IPS-18c (cell line): ENCODE results near the gene CTNND2.

ENCODE experiments used
- H3K4me3 ChIP-seq: 2 replicates; pipeline ENCODE4 v1.7.0; 2013; ENCODE audit warnings: low read depth, mild to moderate bottlenecking, low read length, moderate library complexity; ENCODE audit not compliant: insufficient read depth
- H3K9me3 ChIP-seq: one replicate; pipeline ENCODE4 v1.6.1; 2013; ENCODE audit warnings: mild to moderate bottlenecking, low read length, moderate library complexity; ENCODE audit not compliant: control insufficient read depth, insufficient read depth

Gene CTNND2

DNA sequence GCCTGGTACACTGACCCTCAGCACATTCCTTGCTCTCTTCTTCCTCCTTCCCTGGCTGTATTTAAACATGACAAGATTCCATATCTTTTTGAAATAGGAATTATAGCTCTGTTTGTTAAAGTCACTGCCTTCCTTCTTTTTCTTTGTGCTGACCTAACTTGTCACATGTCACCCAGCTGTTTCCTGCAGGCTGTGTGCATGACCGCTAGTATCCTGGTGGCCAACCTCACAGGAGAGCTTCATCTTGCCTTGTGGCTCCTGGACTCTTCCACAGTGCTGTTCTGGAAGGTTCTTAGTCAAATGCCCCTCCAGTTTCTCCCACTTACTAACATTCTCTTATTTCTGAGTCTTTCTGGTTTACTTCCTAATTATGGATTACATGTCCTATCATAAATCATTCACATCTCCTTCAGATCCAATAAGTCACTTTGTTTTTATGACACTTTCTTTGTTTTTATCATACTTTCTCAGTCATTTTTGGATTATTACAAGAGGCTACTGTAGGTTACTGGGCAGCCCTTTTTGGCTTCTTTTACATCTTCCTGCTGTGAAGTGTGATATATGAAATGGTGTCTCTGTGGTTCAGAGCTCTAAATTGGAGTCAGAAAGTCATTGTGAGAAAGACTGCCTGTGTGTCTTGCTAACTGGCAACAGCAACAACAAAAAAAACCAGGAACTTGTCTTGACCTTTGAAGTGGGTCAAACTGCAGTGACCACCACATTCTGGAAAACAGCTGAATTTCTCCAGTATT, 679.6 kb downstream of the CTNND2 start:
- Histone ChIP-seq H3K4me3 (no peak overlapping the region), H3K9me3 (peaks cover 2% of the 10 kb centered on the region)

DNA sequence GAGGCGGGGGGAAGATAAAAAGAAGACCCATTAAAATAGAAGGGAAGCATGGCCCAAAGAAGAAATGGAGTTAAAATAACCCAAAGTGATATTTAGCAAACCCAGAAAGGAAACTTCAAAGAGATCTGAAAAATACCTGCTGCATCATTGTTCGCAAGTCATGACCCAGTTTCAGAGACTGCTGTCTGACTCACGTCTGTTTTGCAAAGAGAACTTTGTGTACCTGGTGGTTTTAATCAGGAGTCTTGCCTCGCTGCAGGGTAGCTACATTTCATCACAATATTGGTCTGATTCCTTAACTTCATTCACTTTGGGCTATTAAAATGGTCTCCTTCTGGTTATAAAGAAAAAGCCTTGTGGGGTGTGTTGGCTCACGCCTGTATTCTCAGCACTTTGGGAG, 682.1 kb downstream of the CTNND2 start:
- H3K4me3 ChIP-seq: no peak overlapping the region
- H3K9me3 ChIP-seq: peaks cover 2% of the 10 kb centered on the region

DNA sequence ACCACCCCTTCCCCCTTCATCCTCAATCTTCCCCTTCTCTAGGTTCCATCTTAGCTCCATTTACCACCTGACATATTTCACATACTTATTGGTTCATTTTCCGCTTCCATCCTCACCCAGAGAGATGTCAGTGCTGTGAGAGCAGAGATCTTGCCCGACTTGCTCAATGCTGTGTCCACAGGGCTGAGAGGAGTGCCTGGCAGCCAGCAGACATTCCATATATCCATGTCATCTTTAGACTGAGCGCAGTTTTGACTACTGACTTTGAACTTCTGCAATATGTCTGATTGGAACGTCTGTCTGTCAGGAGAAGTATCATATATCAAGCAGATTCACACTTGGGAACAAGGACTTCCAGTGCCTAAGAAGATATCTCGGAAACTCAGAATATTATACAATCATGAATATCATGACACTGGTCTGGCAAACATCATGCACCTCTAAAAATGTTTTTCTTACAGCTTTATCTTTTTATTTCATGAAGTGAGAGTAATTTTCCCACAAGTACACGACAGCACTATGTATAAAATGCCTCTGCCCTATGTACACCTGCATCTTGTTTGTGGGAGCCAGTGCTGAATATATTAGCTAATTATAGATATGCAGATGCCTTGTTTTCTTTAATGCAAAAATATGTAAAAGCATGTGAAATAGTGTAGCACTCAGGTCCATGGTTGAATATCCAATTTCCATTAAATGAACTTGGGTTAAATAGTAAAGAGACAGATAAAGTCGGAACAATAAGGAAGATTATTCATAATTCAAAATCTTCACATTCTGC, 689.2 kb downstream of the CTNND2 start:
- Histone ChIP-seq H3K9me3 (no peaks in the 10 kb centered on the region), H3K4me3 (no peak overlapping the region)

DNA sequence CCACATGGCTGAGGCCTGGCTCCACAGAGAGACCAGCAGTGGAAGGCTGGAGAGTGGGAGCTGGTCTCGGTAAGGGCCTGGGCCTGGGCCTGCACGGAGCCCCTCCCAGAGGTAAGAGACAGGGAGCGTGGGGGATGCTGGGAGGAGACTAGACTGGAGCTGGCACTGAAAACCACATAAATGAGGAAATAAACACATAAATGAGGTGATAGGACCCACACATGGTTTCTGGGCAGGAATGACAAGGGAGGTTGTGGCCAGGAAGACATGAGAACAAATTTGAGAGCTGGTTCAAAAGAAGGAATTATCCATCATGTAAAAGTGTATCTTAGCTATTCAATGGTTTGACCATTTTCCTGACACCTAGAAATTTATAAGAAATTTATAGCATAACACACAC, 691.5 kb downstream of the CTNND2 start:
- H3K4me3 ChIP-seq: no peak overlapping the region
- H3K9me3 ChIP-seq: no peaks in the 10 kb centered on the region

DNA sequence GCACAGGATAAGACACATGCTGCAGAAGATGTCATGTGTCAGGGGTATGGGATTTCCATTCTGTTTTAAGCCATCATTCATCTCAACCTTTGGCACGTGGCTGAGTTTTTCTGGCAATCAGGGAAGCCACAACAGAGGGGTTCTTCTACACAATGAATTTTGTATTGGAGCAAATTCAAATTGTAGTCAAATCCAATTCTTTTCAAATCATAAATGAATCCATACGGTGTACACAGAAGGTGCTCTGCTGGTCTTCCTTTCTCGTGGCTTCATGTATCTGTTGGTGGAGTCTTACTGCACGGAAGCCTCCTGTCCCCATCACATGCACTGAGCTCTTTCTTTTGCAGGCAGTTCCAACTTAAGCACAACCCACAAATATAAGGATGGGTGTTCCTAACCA, 706.5 kb downstream of the CTNND2 start:
- no peak overlapping the region for H3K4me3 ChIP-seq
- no peaks in the 10 kb centered on the region for H3K9me3 ChIP-seq

DNA sequence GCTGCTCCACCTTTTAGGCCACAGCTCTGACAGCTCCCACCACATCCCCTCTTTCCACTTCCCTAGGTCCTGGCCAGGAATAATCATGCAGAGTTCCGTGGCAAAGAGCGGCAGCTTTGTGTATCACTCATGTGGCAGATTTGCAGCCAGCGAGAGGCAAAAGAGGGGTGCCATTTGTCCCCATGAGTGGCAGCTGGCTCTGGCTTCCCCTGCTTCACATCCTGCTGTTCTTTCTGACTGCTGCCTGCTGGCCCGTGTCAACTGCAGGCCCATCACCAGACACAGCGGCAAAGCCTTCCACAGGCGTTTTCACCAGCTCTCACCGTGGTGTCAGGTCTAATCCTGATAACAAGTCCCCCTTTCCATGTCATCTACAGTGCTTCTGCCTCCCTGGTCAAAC, 712.6 kb downstream of the CTNND2 start:
- no peak overlapping the region for H3K4me3 ChIP-seq
- H3K9me3 ChIP-seq: peaks cover 2% of the 10 kb centered on the region

DNA sequence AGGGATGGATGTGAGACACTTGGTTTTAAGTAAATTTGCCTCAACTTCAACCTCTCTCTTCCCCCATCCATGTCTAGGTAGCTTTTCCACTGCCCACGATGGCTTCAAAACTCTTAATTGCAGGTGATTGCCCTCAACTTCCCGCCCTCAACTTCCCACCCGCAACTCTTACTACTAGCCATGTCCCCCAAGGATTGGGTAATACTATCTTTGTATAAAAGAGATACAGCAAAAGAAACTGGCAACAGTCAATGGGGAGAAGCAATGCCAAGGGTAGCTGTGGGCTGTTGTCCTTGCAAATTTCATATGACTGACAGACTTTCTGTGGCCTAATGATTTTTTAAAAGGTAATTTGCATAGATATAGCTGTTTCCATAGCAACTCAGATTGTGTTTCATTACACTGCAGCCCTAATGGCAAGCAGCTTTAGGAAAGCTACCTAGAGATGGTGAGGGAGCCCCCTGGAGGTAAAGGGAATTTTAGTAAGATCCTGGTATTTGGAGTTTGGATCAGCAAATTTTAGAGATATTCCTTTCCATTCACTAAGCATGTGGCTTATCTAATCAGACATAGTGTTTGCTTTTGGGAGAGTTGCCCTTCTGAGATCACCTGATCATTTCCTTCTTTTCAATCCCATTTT, 721.7 kb downstream of the CTNND2 start:
- Histone ChIP-seq H3K9me3 (no peaks in the 10 kb centered on the region), H3K4me3 (no peak overlapping the region)

DNA sequence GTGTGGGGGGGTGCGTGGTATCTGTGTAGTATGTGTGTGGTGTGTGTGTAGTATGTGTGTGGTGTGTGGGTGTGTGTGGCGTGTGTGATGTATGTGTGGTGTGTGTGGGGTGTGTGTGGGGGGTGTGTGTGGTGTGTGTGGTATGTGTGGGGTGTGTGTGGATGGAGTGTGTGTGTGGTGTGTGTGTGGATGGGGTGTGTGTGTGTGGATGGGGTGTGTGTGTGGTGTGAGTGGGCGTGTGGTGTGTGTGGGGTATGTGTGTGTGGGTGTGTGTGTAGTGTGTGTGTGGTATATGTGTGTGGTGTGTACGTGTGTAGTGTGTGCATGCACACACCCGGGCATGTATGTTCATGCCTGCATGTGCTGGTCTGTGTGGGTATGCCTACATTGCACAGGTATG, 722.3 kb downstream of the CTNND2 start:
- Histone ChIP-seq H3K9me3 (no peaks in the 10 kb centered on the region), H3K4me3 (no peak overlapping the region)

DNA sequence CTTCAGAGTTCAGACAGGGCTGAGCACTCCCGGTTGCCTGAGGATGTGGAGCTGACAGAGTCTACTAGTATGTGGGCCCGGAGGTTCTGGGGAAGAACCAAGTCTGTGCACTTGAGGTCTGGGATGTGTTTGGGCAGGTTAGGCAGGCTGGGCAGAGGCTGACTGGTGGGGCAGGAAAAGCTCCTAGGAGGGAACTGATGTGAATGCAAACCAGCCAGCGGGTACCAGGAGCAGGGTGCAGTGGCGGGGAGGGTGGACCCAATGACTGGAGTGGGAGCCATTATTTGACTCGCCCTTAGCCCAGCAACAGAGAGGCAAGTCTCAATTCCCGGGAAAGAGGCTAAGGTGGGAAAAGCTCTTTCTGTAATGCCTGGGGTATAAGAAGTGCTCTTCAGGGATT, 723.4 kb downstream of the CTNND2 start:
- no peak overlapping the region for H3K4me3 ChIP-seq
- H3K9me3 ChIP-seq: no peaks in the 10 kb centered on the region

DNA sequence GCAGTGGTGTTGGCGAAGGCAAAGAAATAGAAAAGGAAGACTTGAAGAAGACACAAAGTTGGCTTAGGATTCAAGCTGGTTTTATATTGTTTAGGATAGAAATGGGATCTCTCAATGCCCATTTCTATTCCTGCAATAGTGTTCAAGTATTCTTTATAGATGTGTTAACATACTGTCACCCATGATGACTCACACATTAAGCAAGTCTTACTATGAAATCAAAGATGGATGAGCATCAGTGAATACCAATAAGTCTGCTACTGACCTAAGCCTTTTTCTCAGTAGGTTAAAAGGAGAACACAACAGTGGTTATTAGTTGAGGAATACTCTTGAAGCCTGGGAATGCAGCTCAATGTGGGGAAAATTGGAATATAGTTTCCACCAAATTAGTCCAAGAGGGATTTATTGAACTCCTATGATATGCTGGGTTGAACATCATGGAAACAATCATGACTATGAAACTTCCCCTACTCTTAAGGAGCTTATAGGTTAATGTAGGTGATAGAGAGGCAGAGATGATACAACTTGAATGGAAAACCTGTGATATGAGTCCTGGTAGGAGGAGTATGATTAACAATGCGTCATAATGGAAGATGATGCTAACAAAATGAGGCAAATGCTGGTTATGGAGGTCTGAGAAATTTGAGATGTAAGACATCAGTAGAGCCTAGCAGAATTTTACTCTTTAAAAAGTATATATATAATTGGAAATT, 726.1 kb downstream of the CTNND2 start:
- Histone ChIP-seq H3K4me3 (no peak overlapping the region), H3K9me3 (no peaks in the 10 kb centered on the region)

DNA sequence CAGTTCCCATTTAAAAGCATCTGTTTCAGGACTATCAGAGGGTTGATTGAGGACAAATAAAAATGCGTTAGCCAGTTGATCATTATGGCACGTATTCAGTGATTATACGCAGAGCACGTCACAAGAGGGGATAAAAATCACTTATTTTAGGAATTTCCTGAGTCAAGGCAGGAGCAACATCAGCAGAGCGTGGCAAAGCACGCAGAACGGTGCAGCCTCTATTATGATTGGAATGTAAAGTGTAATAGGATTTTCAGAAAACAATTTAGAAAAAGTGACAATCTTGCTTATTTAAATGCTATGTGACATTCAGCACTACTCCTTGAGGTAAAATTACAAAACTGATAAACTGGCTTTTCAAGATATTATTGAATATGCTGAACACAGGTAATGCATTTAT, 729.7 kb downstream of the CTNND2 start:
- Histone ChIP-seq H3K9me3 (no peaks in the 10 kb centered on the region), H3K4me3 (no peak overlapping the region)

DNA sequence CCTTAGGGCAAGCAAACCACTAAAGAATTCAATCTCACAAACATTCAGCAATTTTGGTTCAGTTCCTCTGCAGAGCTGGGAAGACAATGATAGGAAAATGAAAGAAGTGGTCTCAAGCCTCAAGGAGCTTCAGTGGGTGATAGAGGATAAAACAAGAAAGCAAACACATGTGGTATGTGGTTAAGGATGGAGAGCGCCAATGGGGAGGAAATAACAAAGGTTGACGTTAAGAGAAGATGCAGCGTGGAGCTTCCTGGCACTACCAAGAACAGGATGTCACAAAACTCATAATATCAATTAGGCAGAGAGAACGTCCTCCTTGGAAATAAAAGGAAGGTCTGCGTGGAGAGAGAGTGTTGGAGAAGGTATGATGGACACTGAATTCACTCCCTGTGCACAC, 731.8 kb downstream of the CTNND2 start:
- H3K9me3 ChIP-seq: no peaks in the 10 kb centered on the region
- no peak overlapping the region for H3K4me3 ChIP-seq

DNA sequence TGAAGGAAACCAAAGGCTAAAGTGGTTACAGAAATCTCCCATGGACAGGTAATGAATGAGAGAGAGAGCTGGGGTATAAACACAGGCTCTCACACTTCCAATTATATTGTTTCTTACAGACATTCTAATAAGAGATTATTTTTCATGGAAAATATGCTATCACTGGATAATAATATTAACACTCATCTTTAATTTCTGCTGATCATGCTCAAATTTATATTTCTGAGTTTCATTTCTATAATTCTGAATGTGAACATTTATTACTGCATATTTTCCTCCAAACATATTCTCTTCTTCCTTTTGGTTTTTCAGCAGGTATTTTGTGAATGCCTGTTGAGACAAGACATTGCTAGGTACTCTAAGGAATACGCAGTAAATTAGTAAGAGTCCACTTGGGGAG, 733.0 kb downstream of the CTNND2 start:
- Histone ChIP-seq H3K9me3 (no peaks in the 10 kb centered on the region), H3K4me3 (no peak overlapping the region)

DNA sequence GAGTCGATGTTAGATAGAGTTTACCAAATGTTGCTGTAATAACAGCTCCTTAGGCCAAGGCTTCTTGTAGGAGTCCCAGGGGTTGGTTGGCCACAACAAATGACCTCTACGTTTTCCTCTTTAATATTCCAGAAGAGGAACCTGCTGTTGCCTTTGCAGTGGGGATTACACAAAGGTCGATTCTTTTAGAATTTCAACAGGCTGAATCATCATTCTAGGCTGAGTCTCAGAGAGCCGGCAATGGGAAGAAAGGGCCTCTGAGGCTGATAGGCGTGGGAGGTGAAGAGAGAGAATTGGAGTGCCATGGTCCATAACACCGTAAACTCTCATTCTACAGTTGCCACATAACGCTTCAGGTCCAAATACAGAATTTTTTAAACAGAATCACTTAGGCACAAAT, 737.3 kb downstream of the CTNND2 start:
- Histone ChIP-seq H3K9me3 (no peaks in the 10 kb centered on the region), H3K4me3 (no peak overlapping the region)

DNA sequence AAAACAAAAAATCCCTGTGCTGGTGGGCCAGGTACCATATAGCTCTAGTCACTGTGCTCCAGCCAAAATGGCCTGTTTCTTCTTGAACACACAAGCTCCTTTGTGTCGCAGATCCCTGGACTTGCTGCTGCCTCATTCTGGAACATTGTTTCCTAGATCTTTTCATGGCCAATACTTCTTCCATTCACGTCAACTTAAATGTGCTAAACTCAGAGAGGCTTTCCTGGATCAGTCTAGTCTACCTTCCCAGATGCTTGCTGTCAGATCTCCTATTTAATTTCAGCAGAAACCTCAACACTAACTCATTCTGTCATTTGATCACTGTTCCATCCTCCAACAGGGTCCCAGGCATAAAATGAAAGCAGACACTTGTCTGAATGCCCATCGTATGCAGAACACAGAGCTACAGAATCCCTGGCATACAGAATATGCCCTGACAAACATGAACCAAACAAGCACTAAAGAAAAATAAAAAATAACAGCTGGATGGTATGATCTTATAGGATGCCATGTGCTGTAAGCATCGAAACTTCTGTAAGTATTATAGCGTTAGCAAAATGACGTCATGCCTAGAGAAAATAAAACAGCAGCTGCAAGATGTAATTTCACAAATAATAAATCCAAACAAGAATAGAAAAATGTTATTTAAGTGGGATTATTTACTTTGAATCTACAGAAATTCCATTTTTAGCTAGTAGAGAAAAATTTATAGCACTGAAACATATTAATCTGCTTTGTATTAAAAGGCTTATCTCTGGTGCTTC, 739.5 kb downstream of the CTNND2 start:
- no peak overlapping the region for H3K4me3 ChIP-seq

DNA sequence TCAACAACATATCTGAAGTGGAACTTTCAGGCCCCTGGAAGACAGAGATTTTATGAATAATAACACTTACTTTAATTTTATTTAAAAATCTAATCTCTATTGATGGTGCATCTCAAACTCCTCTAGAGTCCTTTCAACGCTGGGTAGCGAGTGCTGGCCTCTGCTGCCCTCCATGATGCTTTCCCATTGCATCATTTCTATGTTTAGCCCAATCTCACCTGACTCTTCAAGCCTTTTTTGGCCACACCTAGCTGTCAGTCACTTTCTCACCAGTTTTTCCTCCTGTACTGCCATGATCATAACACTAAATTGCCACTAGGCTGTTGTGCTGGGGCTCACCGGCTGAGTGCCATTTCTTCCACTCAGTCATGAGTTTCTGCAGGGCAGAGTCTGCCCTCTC, 747.1 kb downstream of the CTNND2 start:
- no peaks in the 10 kb centered on the region for H3K9me3 ChIP-seq
- H3K4me3 ChIP-seq: no peak overlapping the region

More for the DNA sequence above, 739.5 kb downstream of the CTNND2 start:
- H3K9me3 ChIP-seq: no peaks in the 10 kb centered on the region
